GM18499 (cell line): ENCODE measurements around the gene KRTAP5-1.

Source experiments
- ATAC-seq: cut with Tn5 transposase; IDR thresholded peaks from one replicate; pipeline ENCODE4 v1.9.1; 2021; ENCODE audit warnings: moderate number of reproducible peaks; ENCODE audit not compliant: insufficient read depth, unreplicated experiment

KRTAP5-1 gene

DNA sequence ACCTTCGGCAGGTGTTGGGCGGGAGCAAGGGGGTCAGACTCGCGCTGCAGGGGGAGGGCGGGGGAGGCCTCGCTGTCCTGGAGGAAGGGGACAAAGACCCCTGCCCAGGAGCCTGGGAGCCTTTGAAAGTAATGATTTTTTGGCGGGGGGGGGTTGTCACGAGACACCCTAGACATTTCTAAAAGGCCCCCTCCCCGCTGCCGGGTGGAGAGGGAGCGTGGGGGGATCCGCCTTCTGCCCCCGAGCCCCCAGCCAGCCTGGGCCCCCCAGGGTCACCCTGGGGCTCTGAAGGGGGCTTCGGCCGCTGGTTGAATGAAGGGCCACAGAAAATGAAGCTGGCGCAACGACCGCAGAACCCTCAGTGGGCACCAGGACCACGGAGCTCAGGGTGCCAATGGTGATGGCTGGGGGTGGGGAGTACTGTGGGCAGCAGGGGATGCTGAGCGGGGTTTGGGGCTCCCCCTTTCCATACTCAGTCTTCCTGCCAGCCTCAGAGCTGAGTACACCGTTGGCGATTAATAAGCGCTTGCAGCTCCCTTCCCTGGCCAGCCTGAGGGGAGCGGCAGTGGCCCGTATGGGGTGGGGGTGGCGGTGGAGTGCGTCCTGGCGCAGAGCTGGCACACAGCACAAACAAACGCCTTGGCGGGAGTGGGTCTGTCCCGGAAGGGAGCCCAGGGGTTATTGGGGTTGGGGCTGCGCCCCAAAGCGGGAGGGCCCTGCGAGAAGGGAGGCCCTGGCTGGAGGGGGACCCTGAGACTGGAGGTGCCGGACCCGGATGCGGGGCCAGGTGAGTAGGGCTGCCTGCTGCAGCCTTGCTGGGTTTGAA is 11.8 kb downstream of the KRTAP5-1 start:
- ATAC-seq: no peak

DNA sequence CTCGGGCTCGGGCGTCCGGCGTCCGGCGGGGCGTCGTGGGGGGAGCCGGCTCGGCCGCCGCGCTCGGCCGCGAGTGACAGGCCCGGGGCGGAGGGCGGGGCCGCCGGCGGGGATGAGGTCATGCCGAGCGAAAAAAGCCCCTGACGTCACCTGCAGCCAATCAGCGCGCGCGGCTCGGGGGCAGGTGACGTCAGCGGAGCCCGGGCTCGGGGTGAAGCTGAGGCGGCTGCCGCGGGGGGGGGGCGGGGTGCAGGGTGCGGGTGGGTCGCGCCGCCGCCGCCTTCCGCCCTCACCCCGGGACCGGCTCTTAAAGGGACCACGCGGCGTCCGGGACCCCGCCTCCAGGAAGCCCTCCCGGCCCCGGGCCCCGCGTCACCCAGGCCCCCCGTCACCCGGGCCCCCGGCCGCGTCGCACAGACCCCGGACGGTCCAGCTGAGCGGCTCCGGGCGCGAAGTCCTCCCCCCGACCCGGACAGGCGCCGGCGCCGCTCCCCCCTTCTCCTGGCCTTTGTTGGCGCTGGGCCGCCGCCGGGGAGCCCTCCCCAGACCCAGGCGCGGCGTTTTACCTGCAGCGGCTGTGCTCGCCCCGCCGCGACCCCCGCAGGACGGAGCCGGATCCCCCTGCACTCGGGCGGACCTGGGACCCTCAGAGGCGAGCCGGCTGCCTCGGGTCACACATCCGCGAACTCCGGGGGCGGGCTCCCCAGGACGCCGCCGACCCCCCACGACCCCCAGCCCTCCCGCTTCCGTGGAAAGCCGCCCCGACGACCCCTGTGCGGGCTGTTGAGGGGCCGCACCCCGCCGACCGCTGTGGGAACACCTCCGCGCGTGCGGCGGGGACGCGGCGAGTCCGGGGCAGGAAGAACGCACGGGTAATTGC is 12.6 kb downstream of the KRTAP5-1 start, which contains the start of gene DUSP8:
Gene DUSP8 (minus strand): TSS at position 75 of the 880 bp plus-strand sequence. CDS start 6,445 bp downstream, outside the sequence.
- no peak for ATAC-seq

DNA sequence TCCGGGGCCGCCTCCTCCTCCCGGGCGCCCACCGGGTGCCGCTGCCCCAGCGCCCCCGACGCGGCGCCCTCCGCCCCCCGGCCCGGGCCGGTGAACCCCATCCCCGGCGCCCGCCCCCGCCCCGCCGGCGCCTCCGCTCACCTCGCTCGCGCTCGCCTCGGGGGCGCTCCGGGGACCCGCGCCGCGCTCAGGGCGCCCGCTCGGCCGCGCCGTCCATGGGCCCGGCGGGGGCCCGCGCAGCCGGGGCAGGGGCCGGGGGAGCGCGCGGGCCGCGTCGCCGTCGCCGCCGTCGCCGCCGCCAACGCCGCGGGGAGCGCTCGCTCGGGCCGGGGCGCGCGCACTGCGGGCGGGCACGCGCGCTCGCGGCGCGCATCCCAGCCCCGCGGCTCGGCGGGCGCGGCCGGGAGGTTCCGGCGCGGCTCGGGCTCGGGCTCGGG is 13.3 kb downstream of the KRTAP5-1 start:
- ATAC-seq: no peak

DNA sequence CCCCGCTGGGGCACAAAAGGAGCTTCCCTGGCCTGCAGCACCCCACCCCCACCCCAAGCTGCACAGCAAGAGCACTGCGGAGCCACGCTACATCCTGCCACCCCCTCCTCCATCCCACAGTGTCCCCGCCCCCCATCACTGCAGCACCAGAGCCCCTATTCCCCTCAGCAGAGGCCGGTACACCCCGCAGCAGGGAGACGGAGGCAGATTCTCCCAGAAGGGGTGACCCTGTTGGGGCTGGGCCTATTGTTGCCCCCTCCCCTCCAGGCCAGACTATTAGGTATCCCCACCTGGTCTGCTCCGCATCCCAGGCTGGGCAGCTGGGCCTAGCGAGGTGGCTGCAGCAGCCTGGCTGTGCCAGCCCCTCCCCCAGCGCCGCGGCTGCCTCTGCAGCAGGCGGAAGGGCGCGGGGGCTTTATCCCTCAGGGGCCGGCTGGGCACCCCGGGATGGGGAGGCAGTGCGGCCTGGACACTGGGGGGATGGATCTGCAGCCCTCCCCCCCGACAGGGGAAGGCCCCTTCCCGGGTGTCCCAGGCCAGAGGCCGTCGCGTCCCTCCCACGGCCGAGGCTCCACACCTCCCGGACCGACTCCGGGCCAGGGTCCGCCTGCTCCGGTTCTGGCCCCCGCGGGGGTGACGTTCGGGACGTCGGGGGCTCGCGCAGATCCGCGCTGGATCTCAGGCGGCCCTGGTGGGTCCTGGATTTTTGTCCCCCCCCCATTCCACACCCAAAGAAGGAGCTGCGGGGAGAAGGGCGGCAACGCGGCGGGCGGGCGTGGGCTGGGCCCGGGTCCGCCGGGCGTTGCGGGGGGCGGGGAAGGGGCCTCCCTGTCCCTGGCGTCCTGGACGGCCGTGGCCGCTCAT is 14.0 kb downstream of the KRTAP5-1 start:
- ATAC-seq: no peak

DNA sequence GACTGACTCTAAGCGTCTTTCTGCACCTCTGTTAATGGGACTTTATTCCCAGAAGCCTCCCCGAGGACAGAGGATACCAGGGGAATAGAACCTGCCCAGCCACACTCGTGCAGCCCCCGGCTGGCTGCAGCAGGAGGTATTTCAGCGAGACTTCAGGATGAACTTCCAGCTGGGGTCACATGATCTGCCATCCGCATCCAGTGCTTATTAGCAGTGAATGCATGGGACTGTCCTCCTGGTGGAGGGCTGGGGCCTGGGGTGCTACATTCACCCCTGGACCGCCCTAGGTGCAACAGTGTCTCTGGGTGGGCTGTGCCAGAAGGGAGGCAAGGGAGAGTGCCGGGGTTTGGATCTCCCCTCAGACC is 14.6 kb downstream of the KRTAP5-1 start:
- ATAC-seq: no peak

DNA sequence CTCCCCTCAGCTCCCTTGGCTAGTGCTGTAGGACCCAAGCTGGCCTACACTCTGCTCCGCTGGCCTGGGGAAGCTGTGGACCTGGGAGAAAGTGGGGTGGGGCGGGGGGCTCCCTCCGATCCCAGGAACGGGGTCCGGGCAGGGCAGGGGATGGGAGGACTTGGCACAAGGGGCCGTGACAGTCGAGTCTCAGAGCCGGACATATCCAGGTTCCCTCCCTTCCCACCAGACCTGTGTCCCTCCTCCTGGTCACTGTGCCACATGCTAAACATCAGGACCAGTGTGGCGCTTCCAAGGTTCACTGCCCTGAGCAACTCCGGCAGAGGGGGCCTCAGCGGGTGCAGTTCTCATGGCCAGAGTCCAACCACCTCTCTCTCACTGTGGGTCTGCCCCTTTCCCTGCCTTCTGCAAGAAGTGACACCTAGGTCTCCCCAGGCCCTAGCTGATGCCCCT is 15.1 kb downstream of the KRTAP5-1 start:
- ATAC-seq: no peak

DNA sequence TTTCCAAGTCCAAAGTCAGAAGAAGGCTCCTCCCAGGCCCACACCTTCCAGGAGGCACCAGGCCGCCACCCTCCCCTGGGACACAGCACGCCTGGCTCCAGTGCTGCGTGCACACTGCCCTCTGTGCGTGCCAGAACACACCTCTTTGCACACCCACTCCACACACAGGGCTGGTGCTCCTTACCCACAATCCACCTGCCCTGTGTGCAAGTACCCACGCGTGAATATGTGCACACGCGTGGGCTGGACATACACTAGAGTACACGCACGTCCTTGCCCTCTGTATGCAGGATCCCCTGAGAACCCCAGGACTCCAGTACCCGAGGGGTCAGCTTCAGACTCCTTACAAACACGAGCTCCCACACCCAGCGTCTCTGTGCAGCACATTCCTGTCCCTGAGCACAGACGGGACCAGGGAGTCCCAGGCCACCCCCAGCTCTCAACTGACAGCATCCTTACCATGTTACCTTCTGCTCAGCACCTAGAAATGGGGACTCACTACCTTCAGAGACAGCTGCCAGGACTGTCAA is 15.8 kb downstream of the KRTAP5-1 start:
- ATAC-seq: no peak

DNA sequence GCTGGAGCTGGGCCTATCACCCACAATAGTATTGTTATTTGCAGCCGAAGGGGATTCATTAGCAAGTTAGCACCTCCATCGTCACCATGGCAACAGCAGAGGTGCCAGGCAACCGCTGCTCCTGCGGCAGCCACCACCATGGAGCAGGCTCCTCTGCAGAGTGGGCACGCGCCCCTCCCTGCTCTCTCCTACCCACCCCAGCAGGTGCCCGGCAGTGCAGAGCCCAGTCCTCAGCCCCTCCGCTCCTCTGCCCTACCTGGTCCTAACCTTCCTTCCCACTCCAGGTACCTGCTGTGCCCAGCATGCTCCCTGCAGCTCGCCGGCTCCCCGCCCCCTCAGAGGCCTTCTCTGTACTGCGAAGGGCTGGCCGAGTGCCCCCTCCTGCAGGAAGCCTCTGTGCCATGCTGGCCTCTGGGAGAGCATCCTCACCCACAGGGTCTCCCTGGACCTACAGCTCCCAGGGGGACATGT is 16.6 kb downstream of the KRTAP5-1 start:
- ATAC-seq: no peak

DNA sequence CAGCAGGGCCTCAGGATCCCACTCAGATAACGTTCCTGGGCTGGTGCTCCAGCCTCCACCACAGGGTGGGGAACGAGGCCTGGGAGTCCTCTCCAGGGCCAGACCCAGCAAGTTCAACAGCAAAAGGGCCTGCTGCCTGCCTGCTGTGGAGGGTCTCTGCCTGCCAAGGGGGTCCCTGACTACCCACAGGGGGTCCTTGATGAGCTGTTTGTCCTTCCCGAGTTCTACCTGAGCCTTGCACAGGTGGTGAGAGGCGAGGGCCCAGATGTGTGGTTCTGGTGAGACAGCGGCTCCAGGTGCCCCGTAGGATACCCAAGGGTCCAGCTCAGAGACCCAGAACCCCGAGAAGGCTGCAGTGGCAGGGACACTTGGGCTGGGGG is 17.4 kb downstream of the KRTAP5-1 start:
- ATAC-seq: no peak

DNA sequence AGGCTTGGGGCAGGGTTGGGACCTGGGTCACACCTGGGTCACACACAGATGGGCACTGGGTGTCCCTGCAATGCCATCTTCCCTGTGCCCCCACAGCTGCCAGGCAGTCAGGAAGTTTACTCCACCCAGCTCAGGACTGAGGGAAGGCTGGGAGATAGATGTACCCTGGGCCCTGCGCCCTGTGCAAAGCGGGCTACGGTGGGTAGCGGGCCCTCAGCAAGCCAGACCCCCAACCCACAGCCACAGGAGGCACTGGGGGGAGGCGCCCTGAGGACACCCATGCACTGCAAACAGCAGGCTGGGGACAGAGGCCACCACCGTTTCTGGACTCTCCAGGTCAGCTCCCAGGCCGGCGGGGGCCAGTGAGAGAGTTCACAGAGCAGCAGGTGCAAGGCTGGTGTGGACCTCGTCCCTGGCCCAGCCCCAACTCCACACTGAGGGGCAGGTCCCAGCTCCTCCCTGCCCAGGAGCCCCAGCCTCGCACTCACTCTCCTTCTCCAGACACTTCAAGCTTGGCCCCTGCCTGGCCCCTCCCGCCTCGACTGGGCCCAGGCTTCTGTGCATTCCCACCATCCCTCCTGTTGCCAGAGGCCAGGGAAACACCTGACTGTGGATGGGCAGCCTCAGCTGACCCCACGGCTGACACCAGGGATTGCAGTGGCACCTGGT is 17.9 kb downstream of the KRTAP5-1 start:
- ATAC-seq: no peak

DNA sequence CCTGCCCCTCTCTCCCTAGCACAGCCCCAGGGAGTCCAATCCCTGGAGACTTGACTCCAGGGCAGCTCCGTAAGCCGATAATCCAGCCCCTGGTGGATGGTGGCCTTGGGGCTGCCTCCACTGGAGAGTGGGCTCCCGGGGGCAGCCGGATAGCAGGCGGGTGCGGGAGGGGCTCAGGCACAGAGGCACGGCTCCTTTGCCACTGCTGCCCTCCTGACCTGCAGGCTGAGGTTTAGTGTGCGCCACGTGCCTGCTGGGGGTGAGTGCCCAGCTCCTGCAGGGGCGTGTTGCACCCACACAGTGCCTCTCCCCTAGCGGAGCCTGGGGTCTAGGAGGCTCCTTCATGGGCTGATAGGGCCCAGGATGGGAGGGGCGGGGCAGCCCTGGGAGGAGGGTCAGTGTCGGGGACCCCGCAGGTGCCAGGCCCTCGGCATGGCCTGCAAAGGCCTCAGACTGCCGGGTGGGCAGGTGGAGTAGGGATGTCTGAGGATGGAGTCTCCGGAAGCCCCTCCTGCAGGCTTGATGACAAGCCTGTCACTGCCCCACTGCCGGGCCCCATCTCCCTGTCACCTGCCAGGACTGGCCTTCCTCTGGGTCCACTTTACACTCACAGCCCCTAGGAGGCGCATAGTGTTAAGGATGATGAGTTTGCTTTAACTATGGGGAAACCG is 18.6 kb downstream of the KRTAP5-1 start:
- ATAC-seq: no peak

DNA sequence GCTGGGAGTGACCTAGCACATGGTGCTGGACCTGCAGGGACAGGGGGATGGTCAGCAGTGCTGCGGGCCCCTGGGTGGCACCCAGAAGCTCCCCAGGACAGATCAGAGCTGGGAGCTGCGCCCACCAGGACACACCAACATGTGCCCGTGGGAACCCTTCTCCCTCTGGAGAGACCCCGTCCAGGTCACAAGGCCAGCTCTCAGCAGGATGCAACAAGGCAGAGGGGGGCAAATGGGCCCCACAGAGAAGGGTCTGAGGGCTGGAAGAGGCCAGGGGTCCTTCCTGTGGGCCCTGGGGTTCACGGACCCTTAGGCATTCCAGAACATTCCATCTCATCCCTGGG is 19.2 kb downstream of the KRTAP5-1 start:
- no peak for ATAC-seq

DNA sequence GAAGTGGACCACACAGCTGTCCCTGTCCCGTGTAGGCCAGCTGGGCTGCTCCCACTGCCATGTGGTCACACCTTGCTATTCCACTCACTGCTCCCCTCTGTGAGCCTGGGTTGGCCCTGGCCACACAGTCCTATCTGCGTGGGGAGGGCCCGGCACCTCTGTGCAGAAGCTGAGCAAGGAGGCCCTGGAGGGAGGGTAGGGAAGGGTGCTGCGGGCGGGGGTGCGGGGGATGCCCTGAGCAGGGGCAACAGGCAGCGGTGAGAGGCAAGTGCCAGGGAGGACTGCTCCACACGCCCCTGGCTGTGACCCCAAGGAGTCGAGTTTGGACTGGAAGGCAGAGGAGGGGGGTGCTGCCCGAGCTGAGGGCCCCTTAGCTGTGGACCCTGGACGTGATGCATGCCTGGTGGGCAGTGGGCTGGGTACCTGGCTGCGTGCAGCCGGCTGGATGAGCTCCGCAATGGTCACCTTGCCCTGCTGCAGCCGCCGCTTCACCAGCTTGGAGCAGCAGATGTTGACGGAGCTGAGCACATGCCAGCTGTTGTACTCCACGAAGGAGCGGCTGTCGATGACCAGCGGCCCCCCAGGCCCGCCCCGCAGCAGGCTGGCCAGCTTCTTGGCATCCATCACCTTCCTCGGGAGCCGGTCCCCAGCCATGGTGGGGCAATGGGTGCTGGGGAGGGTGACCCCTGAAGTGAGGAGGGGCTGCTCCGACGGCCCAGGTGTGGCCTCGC is 19.7 kb downstream of the KRTAP5-1 start:
- no peak for ATAC-seq

DNA sequence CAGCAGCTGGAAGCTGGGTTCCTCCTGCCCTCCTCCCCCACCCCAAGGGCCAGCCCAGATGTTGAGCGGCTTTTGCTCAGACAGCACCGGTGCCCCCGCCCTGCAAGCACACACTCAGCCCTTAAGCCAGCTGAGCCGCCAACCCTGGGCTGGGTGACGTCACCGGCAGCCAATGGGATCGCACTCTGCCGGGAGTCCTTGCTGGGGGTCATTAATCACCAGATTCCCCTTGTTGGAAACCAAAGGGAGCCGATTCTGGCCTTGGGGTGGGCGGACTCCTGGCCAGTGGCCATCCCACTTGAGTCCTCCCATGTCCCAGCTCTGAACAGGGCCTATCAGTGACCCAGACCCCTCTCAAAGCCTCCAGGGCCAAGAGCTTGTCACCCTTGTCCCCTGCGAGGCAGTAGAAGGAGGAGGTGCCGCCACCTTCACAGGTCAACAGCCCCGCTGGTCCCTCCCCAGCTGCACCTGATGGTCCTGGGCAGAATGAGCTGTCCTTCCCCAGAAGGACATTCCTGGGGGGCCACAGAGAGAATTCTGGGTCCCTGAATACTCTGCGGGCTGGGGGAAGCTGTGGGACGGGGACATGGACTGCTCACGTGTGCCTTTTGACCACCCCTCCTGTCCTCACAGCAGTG is 20.4 kb downstream of the KRTAP5-1 start:
- ATAC-seq: no peak

DNA sequence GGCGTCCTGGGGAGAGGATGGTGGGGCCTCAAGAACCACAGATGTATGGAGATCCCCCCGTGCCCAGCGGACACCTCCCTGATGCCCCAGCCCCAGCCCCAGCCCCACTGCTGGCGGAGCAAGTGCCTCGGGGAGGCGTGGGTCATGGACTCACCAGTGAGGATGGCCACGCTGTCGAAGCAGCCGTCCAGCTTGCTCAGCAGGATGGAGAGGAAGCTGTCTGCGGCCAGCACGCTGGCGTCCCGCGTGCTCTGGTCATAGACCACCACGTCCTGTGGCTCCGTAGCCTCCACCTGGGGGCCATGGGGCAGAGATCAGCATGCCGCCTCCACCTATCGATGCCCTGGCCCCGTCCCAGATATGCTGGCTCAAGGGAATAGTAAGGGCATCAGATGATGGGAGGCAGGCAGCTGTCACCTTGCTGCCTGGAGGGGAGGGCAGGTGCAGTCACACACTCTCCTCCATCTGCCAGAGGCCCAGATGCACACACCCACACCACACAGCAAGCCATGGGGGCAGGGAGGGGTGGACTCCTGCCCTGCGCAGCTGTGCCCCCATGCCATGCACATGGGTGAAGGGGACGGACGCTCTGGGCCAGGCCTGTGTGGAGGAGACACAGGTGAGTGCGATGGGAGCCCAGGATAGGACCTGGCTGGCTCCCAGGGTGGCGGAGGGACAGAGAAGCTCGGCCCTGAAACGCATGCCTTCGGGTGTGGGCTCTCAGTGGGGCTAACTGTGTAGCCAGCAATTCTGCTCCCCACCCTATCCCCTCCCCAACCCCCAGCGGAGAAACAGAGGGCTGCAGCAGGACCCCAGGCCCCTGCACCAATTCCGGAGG is 21.2 kb downstream of the KRTAP5-1 start:
- ATAC-seq: no peak

DNA sequence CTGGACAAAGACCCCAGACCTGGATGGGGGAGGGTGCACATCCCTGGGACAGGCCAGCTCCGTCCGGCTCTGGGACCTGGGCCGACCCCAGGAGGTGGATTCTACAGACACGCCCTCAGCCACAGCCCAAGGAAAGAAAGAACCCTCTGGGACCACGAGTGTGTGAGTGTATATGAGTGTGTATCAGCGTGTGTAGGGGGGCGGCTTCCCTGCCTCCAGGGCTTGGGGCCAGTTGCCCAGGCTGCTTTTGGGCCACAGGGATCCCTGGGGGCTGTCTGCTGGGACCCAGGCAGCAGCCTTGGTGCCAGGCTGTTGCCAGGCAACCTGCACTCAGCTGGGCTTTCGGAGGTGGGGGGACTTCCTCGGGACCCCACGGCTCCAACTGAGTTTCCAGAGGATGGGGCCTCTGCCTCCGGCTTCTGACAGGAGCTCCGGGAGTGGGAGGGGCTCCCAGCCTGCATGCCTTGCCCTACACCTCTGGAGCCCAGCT is 21.9 kb downstream of the KRTAP5-1 start:
- no peak for ATAC-seq
